HG03342 (cell line): Measurements from ENCODE around the gene LIPT1.
"Not testable (repeated sequence)": the region's sequence is repeated elsewhere in the genome, so short reads cannot be mapped to it uniquely, and the experiment has no call there.

Experiments
- ATAC-seq: cut with Tn5 transposase; IDR thresholded peaks from one replicate; pipeline ENCODE4 v1.9.1; 2021; ENCODE audit warnings: mild to moderate bottlenecking, moderate library complexity; ENCODE audit not compliant: unreplicated experiment

LIPT1 gene

DNA sequence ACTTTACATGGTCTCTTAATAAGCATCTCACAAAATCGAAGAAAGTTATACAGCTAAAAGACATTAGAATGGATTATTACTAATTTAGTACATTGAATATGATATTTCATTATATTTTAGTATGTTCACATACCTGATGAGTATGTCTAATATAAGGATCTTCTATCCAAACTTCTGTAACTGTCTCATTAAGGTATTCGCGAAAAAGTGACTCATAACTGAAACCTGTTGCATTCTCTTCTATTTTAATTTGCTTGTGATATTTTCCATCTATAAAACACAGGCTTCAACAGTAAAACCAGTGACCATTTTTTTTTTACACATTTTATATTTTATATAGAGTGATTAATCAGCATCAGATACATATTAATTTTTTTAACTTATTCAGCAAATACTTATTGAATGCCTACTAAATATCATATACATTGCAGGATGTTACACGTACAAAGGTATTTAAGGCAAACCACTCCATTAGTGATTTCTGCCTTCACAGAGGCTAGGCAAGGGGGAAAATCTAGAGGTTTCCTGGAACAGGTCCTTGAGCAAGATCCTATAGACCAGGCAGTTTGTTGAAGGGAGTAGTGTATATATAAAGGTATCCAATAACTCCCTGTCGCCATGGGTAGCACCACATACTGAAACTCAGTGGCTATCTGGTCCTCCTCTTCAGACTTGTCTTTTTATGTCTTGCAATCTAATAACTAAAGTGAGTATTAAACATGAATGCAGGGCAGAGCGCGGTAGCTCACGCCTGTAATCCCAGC lies 16.8 kb downstream of the LIPT1 start:
- no peak for ATAC-seq

DNA sequence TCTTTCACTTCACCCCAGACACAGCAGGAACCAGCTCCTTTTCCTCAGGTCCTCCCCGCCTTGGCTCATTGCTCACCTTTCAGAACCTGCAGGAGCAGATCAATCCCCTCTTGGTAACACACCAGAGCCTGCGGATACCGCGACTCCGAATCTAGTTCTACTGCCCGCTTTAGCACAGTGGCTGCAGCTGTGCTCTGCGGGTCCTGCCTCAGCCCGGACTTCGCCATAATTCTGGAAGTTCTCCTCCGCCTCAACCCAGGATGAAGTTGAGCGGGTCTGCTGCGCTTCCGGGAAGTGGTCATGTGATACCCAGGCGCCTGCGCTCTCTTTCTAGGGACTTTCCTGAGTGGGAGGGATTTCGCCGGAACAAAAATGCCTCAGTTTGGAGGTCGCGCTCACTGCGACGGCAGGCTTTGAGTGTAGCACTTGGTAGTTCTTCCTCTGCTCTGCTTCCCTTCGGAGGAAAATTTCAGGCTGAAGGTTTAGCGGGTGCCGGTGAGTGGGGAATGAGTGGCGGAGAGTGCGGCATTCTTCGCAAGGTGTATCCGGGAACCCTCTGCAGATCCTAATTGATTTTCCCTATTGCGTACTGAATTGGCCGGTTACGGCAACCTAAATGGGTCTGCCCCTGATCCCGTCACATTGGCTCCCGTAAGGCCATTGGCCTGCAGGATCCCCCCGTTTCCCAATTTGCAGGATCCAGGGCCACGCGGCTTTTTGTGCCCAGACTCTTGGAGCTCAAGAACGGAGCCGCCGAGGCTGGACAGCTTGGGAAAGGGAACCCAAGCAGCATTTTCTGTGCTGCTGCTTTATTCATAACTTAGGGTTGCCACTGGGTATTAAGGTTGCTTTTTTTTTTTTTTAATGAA lies 26.2 kb downstream of the LIPT1 start, which contains the start of the genes MITD1 and MRPL30:
MITD1 (minus strand) TSS at position 304 of the 869 bp plus-strand sequence; CDS start at position 227, 77 bp downstream.
MRPL30 (plus strand) TSS at position 430 of the 869 bp plus-strand sequence. CDS start 5,020 bp downstream, outside the sequence.
- ATAC-seq = peak; percentile 93

DNA sequence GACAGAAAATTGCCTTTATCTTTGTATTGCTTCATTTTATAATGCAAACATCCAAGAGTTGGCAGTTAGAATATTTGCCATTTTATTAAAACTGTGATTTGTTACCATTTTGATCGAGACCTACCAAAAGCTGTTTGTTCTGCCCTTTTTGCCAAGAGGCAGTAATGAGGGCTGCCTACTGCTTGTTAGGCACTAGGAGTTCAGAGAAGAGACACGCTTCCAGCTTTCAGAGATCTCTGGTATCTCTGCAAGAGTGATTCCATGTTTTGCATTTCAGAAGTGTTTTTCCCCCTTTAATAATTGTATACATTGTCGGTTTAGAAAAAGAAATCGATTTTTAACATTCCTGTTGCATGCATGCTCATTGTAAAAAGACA lies 26.8 kb downstream of the LIPT1 start:
- ATAC-seq = no peak

DNA sequence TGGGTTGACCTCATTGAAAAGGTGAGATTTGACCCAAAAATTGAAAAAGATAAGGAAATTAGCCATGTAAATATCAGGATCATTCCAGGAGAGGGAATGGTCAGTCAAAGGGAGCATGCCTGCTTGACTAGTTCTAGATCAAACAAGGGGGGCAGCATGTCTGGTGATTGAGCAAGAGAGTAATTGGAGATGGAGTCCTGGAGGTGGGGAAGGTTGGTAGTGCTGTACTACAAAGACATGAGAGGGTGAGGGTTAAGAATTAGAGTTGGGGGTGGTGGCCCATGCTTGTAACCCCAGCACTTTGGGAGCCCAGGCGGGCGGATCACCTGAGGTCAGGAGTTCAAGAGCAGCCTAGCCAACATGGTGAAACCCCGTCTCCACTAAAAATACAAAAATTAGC lies 28.3 kb downstream of the LIPT1 start:
- ATAC-seq = no peak

DNA sequence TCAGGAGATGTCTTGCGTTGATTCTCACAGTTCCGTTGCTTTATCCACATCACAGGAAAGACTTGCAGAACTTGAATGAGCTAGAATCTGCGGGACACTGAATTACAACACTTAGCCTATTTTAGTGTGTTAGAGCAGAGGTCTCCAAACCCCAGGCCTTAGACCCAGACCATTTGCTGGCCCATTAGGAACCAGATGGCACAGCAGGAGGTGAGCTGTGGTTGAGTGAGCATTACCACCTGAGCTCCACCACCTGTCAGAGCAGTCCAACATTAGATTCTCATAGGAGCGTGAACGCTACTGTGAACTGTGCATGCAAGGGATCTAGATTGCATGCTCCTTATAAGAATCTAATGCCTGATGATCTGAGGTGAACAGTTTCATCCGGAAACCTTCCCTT lies 30.0 kb downstream of the LIPT1 start:
- ATAC-seq = no peak

DNA sequence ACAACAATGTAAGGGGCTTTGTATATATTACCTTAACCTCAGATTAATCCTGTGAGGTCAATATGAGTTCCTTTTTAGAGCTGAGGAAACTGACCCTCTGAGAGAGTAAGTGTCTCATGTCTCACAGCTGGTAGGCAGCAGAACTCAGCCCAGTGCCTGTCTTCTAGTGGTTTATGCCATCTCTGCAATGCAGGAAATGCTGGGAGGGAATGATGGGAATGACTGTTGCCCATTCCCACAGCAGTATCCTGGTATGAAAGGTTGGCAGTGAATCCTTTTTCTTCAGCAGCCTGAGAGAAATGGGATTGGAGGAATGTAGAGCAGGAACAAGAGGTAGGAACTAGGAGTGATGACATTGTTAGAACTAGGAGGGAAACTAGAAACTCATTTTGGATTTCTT lies 32.2 kb downstream of the LIPT1 start:
- no peak for ATAC-seq

DNA sequence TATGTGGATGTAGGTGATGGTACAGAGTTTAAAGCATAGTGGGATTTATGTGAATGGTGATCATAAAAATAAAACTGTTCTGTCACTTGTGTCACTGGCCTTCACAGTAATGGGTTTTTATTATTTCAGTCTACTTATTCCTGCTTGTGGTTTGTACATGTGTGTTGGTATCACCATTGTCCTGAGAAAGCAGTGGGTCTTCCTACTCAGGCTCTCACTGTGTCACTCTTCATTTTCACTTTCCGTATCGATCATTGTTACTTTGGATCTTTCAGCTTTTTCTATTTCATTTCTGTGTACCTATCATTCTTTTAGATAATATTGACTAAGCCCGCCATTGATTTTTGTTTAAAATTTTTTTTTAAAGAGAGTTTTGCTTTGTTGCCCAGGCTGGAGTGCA lies 33.6 kb downstream of the LIPT1 start:
- ATAC-seq = no peak

DNA sequence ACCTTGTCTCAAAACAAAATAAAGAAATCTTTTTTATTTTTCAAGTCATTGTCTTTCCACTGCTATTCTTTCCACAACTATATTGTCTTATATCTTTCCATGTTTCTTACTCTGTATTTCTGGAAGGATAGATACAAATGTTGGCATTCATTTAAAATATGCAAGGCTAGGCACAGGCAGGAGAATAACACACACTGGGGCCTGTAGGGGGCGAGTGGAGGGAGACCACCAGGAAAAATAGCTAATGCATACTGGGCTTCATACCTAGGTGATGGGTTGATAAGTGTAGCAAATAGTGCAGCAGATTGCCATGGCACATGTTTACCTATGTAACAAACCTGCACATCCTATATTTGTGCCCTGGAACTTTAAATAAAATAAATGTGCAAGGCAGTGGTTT lies 35.8 kb downstream of the LIPT1 start:
- ATAC-seq = no peak

DNA sequence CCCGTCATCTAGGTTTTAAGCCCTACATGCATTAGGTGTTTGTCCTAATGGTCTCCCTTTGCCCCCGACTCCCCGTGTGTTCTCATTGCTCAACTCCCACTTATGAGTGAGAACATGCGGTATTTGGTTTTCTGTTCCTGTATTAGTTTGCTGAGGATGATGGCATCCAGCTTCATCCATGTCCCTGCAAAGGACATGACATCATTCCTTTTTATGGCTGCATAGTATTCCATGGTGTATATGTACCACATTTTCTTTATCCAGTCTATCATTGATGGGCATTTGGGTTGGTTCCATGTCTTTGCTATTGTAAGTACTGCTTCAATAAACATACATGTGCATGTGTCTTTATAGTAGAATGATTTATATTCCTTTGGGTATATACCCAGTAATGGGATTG lies 37.6 kb downstream of the LIPT1 start:
- not testable (repeated sequence) for ATAC-seq

DNA sequence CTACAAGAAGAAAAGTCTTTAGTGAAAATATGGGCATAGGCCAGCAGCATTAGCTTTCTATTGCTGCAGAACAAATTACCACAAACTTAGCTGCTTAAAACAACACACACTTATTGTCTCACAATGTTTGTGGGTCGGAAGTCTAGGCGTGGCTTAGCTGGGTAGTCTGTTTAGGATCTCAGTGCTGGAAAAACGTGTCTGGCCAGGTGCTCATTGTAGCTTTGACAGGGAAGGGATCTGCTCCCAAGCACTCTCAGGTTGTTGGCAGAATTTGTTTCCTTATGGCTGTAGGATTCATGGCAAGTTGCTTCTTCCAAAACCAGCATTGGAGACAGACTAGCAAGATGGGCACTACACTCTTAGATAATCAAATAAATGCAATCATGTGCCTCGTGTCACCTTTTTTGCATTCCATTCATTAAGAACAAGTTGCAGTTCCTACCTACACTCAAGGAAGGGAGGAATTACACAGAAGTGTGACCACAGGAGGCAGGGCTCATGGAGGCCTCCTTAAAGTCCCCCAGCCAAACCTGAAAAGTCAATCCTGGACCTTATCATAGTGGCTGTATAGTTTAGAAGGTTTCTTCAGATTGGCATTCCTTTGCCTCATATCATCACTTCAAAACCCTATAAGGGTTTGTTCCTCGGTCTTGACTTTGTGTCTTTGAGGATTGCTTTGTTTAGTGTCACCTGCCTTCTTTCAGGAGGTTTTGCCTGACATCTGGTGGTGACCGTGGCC lies 43.5 kb downstream of the LIPT1 start:
- no peak for ATAC-seq

DNA sequence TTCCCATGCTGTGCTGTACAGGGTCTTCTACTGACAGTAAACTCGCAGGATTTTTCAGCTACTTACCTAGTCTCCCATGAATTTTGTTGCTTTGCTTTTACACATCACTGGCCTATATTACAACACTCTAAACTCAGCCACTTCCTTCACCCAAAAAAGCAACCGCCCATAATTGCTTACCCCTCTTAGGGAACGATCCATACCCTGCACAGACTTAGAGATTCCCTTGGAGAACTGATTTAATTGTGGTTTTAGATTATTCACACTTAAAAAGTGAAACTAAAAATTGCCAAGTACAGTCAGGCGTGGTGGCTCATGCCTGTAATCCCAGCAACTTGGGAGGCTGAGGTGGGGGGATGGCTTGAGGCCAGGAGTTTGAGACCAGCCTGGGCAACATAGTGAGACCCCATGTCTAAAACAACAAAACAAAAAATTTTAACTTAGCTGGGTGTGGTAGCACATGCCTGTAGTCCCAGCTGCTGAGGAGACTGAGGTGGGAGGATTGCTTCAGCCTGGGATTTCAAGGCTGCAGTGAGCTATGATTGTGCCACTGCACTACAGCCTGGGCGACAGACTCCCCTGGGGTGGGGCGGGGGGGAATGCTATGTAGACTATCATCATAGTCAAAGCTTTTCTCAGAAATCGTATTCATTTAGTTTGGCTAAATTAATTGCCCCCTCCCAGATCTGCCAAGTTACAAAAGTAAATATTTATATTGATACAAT lies 45.5 kb downstream of the LIPT1 start:
- ATAC-seq = no peak

DNA sequence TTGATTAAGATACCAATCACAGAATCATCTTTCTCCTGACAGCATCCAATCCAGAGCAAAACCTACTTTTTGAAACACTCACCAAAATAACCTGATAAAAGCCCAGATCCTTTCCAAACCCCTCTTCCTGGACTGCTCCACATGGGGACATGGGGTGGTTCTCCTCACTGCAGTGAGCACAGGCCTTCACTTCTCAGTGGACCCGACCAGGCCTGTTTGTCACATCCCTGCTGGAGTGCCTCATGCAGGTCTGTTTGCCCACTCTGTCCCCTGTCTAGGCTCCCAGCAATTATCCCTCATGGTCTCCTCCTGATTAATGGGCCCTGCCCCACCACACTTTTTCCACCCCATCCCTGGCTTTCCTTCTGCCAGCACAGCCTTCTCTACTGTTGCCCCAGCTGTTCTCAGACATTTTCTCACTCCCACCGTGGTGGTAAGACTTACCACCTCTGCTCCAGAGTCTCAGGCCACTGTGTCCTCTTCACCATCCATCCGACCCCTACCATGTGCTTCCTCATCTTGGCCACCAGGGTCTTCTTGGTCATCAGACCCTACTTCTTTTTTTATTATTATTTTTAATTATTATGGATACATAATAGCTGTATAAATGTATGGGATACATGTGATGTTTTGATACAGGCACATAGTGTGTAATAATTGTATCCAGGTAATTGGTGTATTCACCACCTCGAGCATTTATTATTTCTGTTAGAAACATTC lies 47.4 kb downstream of the LIPT1 start:
- ATAC-seq = no peak

DNA sequence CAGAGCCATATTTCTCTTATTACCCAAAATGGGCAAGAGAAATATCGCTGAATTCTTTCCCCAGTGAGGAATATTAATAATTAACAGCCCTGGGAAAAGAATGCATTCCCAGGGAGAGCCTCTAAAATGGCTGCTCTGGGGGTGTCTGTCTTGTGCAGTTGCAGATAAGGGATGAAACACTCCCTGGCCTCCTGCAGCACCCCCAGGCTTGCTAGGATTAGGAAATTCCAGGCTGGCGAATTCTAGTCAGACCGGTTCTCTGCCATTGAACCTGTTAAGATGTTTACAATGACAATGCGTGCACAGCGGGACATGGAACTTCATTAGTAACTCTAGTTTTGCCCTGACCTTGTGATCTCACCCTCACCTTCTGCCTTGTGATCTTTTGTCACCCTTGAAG lies 50.7 kb downstream of the LIPT1 start:
- no peak for ATAC-seq
